NOMO-1 treated with DMSO at 0.1 percent for 48 hours (cell line): Measurements from ENCODE around the gene OBP2B.
"Not testable (repeated sequence)": the region's sequence is repeated elsewhere in the genome, so short reads cannot be mapped to it uniquely, and the experiment has no call there.

Source experiments
- DNase-seq: peaks from one replicate; lab custom pipeline; 2025; ENCODE audit not compliant: unreplicated experiment; lab: John Stamatoyannopoulos, UW

The OBP2B gene

GRCh38 chr9:133208880-133209300 is at the start of gene OBP2B:
Gene OBP2B (minus strand): TSS chr9:133209250. CDS start chr9:133209199, 51 bp downstream.
- not testable (repeated sequence) for DNase-seq

- DNase-seq: no peak
Observed at GRCh38 chr9:133258061-133259015, 49.3 kb upstream of the OBP2B start.

GRCh38 chr9:133257465-133257956 is 48.5 kb upstream of the OBP2B start:
- no peak for DNase-seq

- no peak for DNase-seq
Observed at GRCh38 chr9:133256686-133257091, 47.6 kb upstream of the OBP2B start.

- no peak for DNase-seq
Observed at GRCh38 chr9:133256136-133256461, 47.0 kb upstream of the OBP2B start.

GRCh38 chr9:133255371-133256135 is 46.5 kb upstream of the OBP2B start:
- no peak for DNase-seq

GRCh38 chr9:133254471-133254870 is 45.4 kb upstream of the OBP2B start:
- no peak for DNase-seq

- no peak for DNase-seq
Observed at GRCh38 chr9:133253268-133253667, 44.2 kb upstream of the OBP2B start.

GRCh38 chr9:133252301-133253020 is 43.4 kb upstream of the OBP2B start:
- DNase-seq: no peak

- no peak for DNase-seq
Observed at GRCh38 chr9:133251773-133252172, 42.7 kb upstream of the OBP2B start.

- DNase-seq: not testable (repeated sequence)
Observed at GRCh38 chr9:133251221-133251620, 42.2 kb upstream of the OBP2B start.

- no peak for DNase-seq
Observed at GRCh38 chr9:133250741-133251170, 41.7 kb upstream of the OBP2B start.

- DNase-seq: no peak
Observed at GRCh38 chr9:133249337-133249736, 40.3 kb upstream of the OBP2B start.

- DNase-seq: no peak
Observed at GRCh38 chr9:133248726-133249295, 39.8 kb upstream of the OBP2B start.

- no peak for DNase-seq
Observed at GRCh38 chr9:133247632-133248031, 38.6 kb upstream of the OBP2B start.

- DNase-seq: no peak
Observed at GRCh38 chr9:133246991-133247390, 37.9 kb upstream of the OBP2B start.

GRCh38 chr9:133246562-133246961 is 37.5 kb upstream of the OBP2B start:
- no peak for DNase-seq

GRCh38 chr9:133242991-133243390 is 33.9 kb upstream of the OBP2B start:
- no peak for DNase-seq

- no peak for DNase-seq
Observed at GRCh38 chr9:133242241-133242640, 33.2 kb upstream of the OBP2B start.

- DNase-seq: no peak
Observed at GRCh38 chr9:133239533-133240090, 30.6 kb upstream of the OBP2B start.
